ENCODE results near the gene ALAS1.

ALAS1 gene

DNA sequence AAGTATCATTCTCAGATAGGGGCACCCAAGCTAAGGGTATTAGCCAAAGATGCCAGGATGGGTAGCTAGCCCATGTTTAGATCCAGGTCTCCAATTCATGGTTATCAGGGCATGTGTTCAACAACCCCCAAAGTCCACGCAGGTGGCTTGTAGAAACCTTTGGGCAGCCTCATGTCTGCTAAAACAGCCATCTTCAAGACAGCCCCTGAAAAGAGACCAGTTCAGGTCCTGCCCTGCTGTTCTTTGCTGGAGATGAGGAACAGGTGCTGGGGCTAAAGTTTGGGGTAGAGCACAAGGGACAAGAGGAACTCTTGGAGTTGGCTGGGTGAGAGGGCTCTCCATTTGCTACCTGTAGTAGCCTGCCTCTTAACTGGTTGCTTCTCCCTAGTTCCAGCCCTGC lies 52.2 kb downstream of the ALAS1 start:
- H3K4ac ChIP-seq (ENCODE audit: low read length), result no peak overlapping the region
- H3K27ac ChIP-seq (replicated peaks; ENCODE audit: low read length), result no peak overlapping the region
- no peak for DNase-seq (ENCODE audit: low spot score)
- no peak overlapping the region for H2BK12ac ChIP-seq (ENCODE audit: low read length)
- H3K4me3 ChIP-seq (ENCODE audit: low read length in 2 of 2), result no peak overlapping the region
- H3K79me1 ChIP-seq (ENCODE audit: low read depth, low read length), result no peaks in the 10 kb centered on the region
- H2BK5ac ChIP-seq (ENCODE audit: low read length), result no peak overlapping the region
- H3K9me3 ChIP-seq (replicated peaks in 1 of 2; ENCODE audit: control insufficient read depth in 2 of 2, insufficient read depth in 1 of 2, low read depth in 1 of 2, low read length in 2 of 2), result no peaks in the 10 kb centered on the region
- no peak overlapping the region for H4K91ac ChIP-seq (ENCODE audit: low read depth, low read length, poor library complexity)
- peaks cover 0 to 16% (median 0%) of the 10 kb centered on the region in 3 experiments for H3K27me3 ChIP-seq (ENCODE audit: control insufficient read depth in 3 of 3, insufficient read depth in 3 of 3, low read depth in 1 of 3, low read length in 3 of 3)
- H2BK120ac ChIP-seq (ENCODE audit: low read depth, low read length), result no peak overlapping the region
- H2BK15ac ChIP-seq (ENCODE audit: low read length), result no peak overlapping the region
- no peak overlapping the region for H3K23ac ChIP-seq (ENCODE audit: low read depth, low read length, poor library complexity)
- H2AK5ac ChIP-seq (ENCODE audit: low read depth, low read length), result no peak overlapping the region
- H4K8ac ChIP-seq (ENCODE audit: low read depth, low read length), result no peak overlapping the region
- no peak overlapping the region for H2AFZ ChIP-seq (ENCODE audit: low read length)
- no CpG with 5 or more reads among the region's 1 CpG for WGBS, 2 donors (ENCODE audit: extremely low coverage in 2 of 2, insufficient read length in 2 of 2, insufficient replicate concordance in 1 of 2)
- H3K9ac ChIP-seq (ENCODE audit: low read depth, low read length, poor library complexity), result no peak overlapping the region
- H3K18ac ChIP-seq (ENCODE audit: low read length), result no peak overlapping the region
- no peak overlapping the region for H3K4me2 ChIP-seq (ENCODE audit: insufficient read depth, low read length, poor library complexity, severe bottlenecking)
- no peak overlapping the region for H3K14ac ChIP-seq (ENCODE audit: low read length)
- peaks cover 0 to 5% of the 10 kb centered on the region in 2 donors for H3K4me1 ChIP-seq (ENCODE audit: control insufficient read depth in 2 of 2, insufficient read depth in 1 of 2, low read depth in 1 of 2, low read length in 2 of 2)
- peaks cover 16 to 62% of the 10 kb centered on the region in 2 donors for H3K36me3 ChIP-seq (replicated peaks in 1 of 2; ENCODE audit: control insufficient read depth in 2 of 2, insufficient read depth in 2 of 2, low read length in 2 of 2)

DNA sequence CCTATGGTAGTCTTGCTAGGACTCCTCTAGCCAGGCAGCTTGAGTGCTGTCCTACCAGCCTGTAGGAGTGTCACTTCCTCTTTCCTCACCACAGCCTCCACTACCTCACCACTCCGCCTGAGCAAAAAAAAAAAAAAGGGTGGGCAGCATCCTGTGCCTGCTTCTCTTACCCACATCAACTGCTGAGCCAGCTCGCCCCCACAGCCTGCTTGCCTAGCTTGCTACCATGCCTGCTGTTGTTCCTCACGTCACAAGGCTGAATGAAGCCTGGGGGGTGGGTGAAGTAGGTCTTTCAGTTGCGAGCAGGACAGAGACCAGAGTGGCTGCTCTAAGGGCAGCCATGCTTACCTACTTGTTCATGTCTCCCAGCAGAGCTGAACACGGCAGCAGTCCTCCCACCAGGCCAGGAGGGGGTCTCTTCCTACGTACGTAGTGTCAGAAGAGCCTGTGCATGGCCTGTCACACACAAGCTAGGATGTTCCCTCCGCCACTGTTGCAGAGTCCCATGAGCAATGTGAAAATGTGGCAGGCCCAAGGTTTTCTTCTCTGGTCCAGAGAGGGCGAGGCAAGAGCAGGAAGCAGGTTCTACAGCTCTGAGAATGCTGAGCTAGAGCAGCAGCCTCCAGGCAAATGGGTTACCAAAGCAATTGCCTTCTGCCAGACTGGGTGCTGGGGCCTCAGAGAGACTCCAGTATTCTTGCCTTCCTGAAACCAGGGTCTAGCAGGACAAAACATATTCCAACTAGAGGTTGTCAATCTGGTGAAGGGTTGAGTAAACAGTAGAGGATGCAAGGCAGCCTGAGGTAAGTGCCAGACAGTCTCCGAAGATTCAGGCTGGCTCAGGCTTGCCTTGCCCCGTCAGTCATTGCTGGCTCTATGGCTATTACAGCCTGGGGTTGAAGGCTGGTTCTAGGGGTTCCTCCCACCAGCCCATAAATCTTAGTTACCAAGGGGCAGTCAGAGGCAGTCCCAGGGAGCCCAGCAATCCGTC lies 55.6 kb downstream of the ALAS1 start:
- Histone ChIP-seq H2BK15ac (ENCODE audit: low read length) (no peak overlapping the region), H2BK120ac (ENCODE audit: low read depth, low read length) (no peak overlapping the region), H3K4me3 (ENCODE audit: low read length in 2 of 2) (no peak overlapping the region), H3K23ac (ENCODE audit: low read depth, low read length, poor library complexity) (no peak overlapping the region), H3K14ac (ENCODE audit: low read length) (no peak overlapping the region), H2AFZ (ENCODE audit: low read length) (no peak overlapping the region), H2BK12ac (ENCODE audit: low read length) (no peak overlapping the region), H2AK5ac (ENCODE audit: low read depth, low read length) (no peak overlapping the region), H4K91ac (ENCODE audit: low read depth, low read length, poor library complexity) (no peak overlapping the region), H3K79me1 (ENCODE audit: low read depth, low read length) (no peaks in the 10 kb centered on the region), H3K36me3 (replicated peaks in 1 of 2; ENCODE audit: control insufficient read depth in 2 of 2, insufficient read depth in 2 of 2, low read length in 2 of 2) (peaks cover 46 to 97% of the 10 kb centered on the region in 2 donors), H3K9ac (ENCODE audit: low read depth, low read length, poor library complexity) (no peak overlapping the region), H3K27me3 (ENCODE audit: control insufficient read depth in 3 of 3, insufficient read depth in 3 of 3, low read depth in 1 of 3, low read length in 3 of 3) (no peaks in the 10 kb centered on the region), H2BK5ac (ENCODE audit: low read length) (no peak overlapping the region), H3K9me3 (replicated peaks in 1 of 2; ENCODE audit: control insufficient read depth in 2 of 2, insufficient read depth in 1 of 2, low read depth in 1 of 2, low read length in 2 of 2) (no peaks in the 10 kb centered on the region), H3K27ac (replicated peaks; ENCODE audit: low read length) (no peak overlapping the region), H3K18ac (ENCODE audit: low read length) (peak overlapping the region; percentile 6), H3K4me1 (ENCODE audit: control insufficient read depth in 2 of 2, insufficient read depth in 1 of 2, low read depth in 1 of 2, low read length in 2 of 2) (no peaks in the 10 kb centered on the region), H3K4ac (ENCODE audit: low read length) (no peak overlapping the region), H4K8ac (ENCODE audit: low read depth, low read length) (no peak overlapping the region), H3K4me2 (ENCODE audit: insufficient read depth, low read length, poor library complexity, severe bottlenecking) (no peak overlapping the region)
- no CpG with 5 or more reads among the region's 12 CpGs for WGBS, 2 donors (ENCODE audit: extremely low coverage in 2 of 2, insufficient read length in 2 of 2, insufficient replicate concordance in 1 of 2)
- DNase-seq (ENCODE audit: low spot score), result no peak

DNA sequence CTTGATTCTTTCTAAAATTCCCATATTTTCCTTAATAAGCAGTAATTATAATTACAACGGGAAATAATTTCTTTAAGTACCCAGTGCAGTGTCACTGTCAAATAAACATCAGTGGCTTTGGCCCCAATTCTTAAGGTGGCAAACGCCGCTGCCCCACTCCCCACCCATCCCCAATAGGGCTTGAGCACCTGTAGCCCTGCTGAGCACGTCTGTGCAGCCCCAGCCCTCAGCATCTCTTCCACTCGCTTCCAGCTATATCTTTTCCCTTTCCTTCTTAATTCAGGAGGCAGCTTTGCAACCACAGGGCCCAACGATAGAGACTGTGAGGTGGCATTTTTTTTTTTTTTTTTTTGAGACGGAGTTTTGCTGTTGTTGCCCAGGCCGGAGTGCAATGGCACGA lies 56.6 kb downstream of the ALAS1 start:
- Histone ChIP-seq H3K9ac (ENCODE audit: low read depth, low read length, poor library complexity) (no peak overlapping the region), H3K4me1 (ENCODE audit: control insufficient read depth in 2 of 2, insufficient read depth in 1 of 2, low read depth in 1 of 2, low read length in 2 of 2) (no peaks in the 10 kb centered on the region), H2AK5ac (ENCODE audit: low read depth, low read length) (no peak overlapping the region), H3K36me3 (replicated peaks in 1 of 2; ENCODE audit: control insufficient read depth in 2 of 2, insufficient read depth in 2 of 2, low read length in 2 of 2) (peaks cover 53 to 98% of the 10 kb centered on the region in 2 donors), H3K27me3 (ENCODE audit: control insufficient read depth in 3 of 3, insufficient read depth in 3 of 3, low read depth in 1 of 3, low read length in 3 of 3) (no peaks in the 10 kb centered on the region), H3K14ac (ENCODE audit: low read length) (no peak overlapping the region), H3K4me2 (ENCODE audit: insufficient read depth, low read length, poor library complexity, severe bottlenecking) (no peak overlapping the region), H2BK12ac (ENCODE audit: low read length) (no peak overlapping the region), H3K4me3 (ENCODE audit: low read length in 2 of 2) (no peak overlapping the region), H3K27ac (replicated peaks; ENCODE audit: low read length) (no peak overlapping the region), H2AFZ (ENCODE audit: low read length) (no peak overlapping the region), H3K4ac (ENCODE audit: low read length) (no peak overlapping the region), H2BK15ac (ENCODE audit: low read length) (no peak overlapping the region), H2BK5ac (ENCODE audit: low read length) (no peak overlapping the region), H3K79me1 (ENCODE audit: low read depth, low read length) (no peaks in the 10 kb centered on the region), H3K9me3 (replicated peaks in 1 of 2; ENCODE audit: control insufficient read depth in 2 of 2, insufficient read depth in 1 of 2, low read depth in 1 of 2, low read length in 2 of 2) (no peaks in the 10 kb centered on the region), H4K8ac (ENCODE audit: low read depth, low read length) (no peak overlapping the region), H3K23ac (ENCODE audit: low read depth, low read length, poor library complexity) (no peak overlapping the region), H3K18ac (ENCODE audit: low read length) (no peak overlapping the region), H2BK120ac (ENCODE audit: low read depth, low read length) (no peak overlapping the region), H4K91ac (ENCODE audit: low read depth, low read length, poor library complexity) (no peak overlapping the region)
- no peak for DNase-seq (ENCODE audit: low spot score)
- no CpG with 5 or more reads among the region's 9 CpGs for WGBS, 2 donors (ENCODE audit: extremely low coverage in 2 of 2, insufficient read length in 2 of 2, insufficient replicate concordance in 1 of 2)

DNA sequence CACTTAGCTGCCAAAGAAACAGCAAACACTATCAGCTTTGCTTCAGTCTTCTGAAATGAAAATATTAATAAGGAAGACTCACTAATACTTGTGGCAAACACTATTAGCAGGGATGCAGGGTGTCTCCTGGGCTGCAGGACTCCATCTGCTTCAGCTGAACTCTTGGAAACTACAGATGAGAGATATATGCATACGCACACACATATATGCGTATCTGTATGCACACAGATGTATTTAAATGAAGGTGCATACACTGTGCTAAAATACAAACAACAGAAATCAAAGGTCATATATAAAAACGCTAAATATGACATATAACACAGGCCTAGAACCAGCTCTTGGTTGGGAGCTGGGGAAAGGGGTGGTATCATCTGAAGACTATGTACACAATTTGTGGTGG lies 58.2 kb downstream of the ALAS1 start:
- Histone ChIP-seq H3K36me3 (replicated peaks in 1 of 2; ENCODE audit: control insufficient read depth in 2 of 2, insufficient read depth in 2 of 2, low read length in 2 of 2) (peaks cover 54 to 98% of the 10 kb centered on the region in 2 donors), H3K27ac (replicated peaks; ENCODE audit: low read length) (no peak overlapping the region), H3K79me1 (ENCODE audit: low read depth, low read length) (no peaks in the 10 kb centered on the region), H3K4ac (ENCODE audit: low read length) (no peak overlapping the region), H3K4me2 (ENCODE audit: insufficient read depth, low read length, poor library complexity, severe bottlenecking) (no peak overlapping the region), H2AFZ (ENCODE audit: low read length) (no peak overlapping the region), H3K4me3 (ENCODE audit: low read length in 2 of 2) (no peak overlapping the region), H4K91ac (ENCODE audit: low read depth, low read length, poor library complexity) (no peak overlapping the region), H2AK5ac (ENCODE audit: low read depth, low read length) (no peak overlapping the region), H2BK5ac (ENCODE audit: low read length) (no peak overlapping the region), H3K27me3 (ENCODE audit: control insufficient read depth in 3 of 3, insufficient read depth in 3 of 3, low read depth in 1 of 3, low read length in 3 of 3) (no peaks in the 10 kb centered on the region), H3K18ac (ENCODE audit: low read length) (no peak overlapping the region), H2BK120ac (ENCODE audit: low read depth, low read length) (no peak overlapping the region), H3K9ac (ENCODE audit: low read depth, low read length, poor library complexity) (no peak overlapping the region), H3K4me1 (ENCODE audit: control insufficient read depth in 2 of 2, insufficient read depth in 1 of 2, low read depth in 1 of 2, low read length in 2 of 2) (no peaks in the 10 kb centered on the region), H4K8ac (ENCODE audit: low read depth, low read length) (no peak overlapping the region), H2BK12ac (ENCODE audit: low read length) (no peak overlapping the region), H2BK15ac (ENCODE audit: low read length) (no peak overlapping the region), H3K23ac (ENCODE audit: low read depth, low read length, poor library complexity) (no peak overlapping the region), H3K14ac (ENCODE audit: low read length) (no peak overlapping the region), H3K9me3 (replicated peaks in 1 of 2; ENCODE audit: control insufficient read depth in 2 of 2, insufficient read depth in 1 of 2, low read depth in 1 of 2, low read length in 2 of 2) (no peaks in the 10 kb centered on the region)
- whole genome bisulfite sequencing, 2 donors (ENCODE audit: extremely low coverage in 2 of 2, insufficient read length in 2 of 2, insufficient replicate concordance in 1 of 2), result no CpG with 5 or more reads among the region's 3 CpGs
- no peak for DNase-seq (ENCODE audit: low spot score)
